Measurements from ENCODE around the gene CPEB2. TPM values are rescaled to one million over a fixed set of nuclear protein-coding genes. Genes with fewer than 3 reads are reported as not detected.

The CPEB2 gene
- total RNA-seq, 5 donors from 2014 or later (not counting 1 experiment from before 2014, with no cell fraction given): 14.8 to 32.3 (median 16.2) TPM

- Mint-ChIP-seq H3K4me3 (peak overlapping the region; percentile 90 to 93 (median 91)), H3K27ac (peak overlapping the region; percentile 93 to 95), H3K27me3 (no peaks in the 10 kb centered on the region), H3K9me3 (no peaks in the 10 kb centered on the region), H3K4me1 (peaks cover 14 to 22% (median 18%) of the 10 kb centered on the region in 3 donors), H3K36me3 (no peaks in the 10 kb centered on the region)
- ATAC-seq (replicated peaks in 1 of 4) (peak; percentile 6 to 26 (median 10)), DNase-seq (peak in 24 of 35 experiments; percentile 6 to 71 (median 24))
- Histone ChIP-seq H3K4me3 (ENCODE audit: control insufficient read depth in 1 of 2, extremely low read depth in 1 of 2, low read length in 1 of 2) (peak overlapping the region; percentile 82 to 100), H3K27ac (ENCODE audit: low read length) (peak overlapping the region; percentile 98), H3K4me1 (ENCODE audit: control insufficient read depth in 1 of 2, extremely low read depth in 1 of 2, insufficient read depth in 2 of 2, low read length in 2 of 2) (peaks cover 5 to 11% of the 10 kb centered on the region in 2 experiments), H3K36me3 (ENCODE audit: control insufficient read depth in 2 of 2, extremely low read depth in 1 of 2, insufficient read depth in 1 of 2, low read length in 1 of 2) (no peaks in the 10 kb centered on the region), H3K9me3 (no peaks in the 10 kb centered on the region), H3K27me3 (replicated peaks in 1 of 2; ENCODE audit: control insufficient read depth in 2 of 2, extremely low read depth in 1 of 2, insufficient read depth in 2 of 2, low read length in 1 of 2) (no peaks in the 10 kb centered on the region)
- under 1% methylated on average over 32 of the region's 32 CpGs for WGBS (ENCODE audit: insufficient coverage)
- POLR2A ChIA-PET: interaction anchor here in 1 of 2 donors (0.6 kb wide), 1 partner anchor 754 kb away, joined by 3 read pairs; no protein-coding TSS in a partner anchor
- CTCF ChIA-PET: interaction anchor here in 1 of 2 donors (0.6 to 1.7 kb wide), 5 partner anchors 10 to 25 kb away, joined by 3 to 5 read pairs (median 3); no protein-coding TSS in a partner anchor
These were observed 923 bp upstream of the CPEB2 start for GRCh38 chr4:15001248-15001868.

- Histone ChIP-seq H3K27me3 (replicated peaks in 1 of 2; ENCODE audit: control insufficient read depth in 2 of 2, extremely low read depth in 1 of 2, insufficient read depth in 2 of 2, low read length in 1 of 2) (no peaks in the 10 kb centered on the region), H3K27ac (ENCODE audit: low read length) (peak overlapping the region; percentile 100), H3K36me3 (ENCODE audit: control insufficient read depth in 2 of 2, extremely low read depth in 1 of 2, insufficient read depth in 1 of 2, low read length in 1 of 2) (no peaks in the 10 kb centered on the region), H3K4me1 (ENCODE audit: control insufficient read depth in 1 of 2, extremely low read depth in 1 of 2, insufficient read depth in 2 of 2, low read length in 2 of 2) (peaks cover 5 to 11% of the 10 kb centered on the region in 2 experiments), H3K4me3 (ENCODE audit: control insufficient read depth in 1 of 2, extremely low read depth in 1 of 2, low read length in 1 of 2) (peak overlapping the region; percentile 82 to 100), H3K9me3 (no peaks in the 10 kb centered on the region)
- H3K36me3 Mint-ChIP-seq: no peaks in the 10 kb centered on the region
- WGBS (ENCODE audit: insufficient coverage): under 1% methylated on average over 68 of the region's 74 CpGs
- no peaks in the 10 kb centered on the region for H3K27me3 Mint-ChIP-seq
- ATAC-seq (replicated peaks in 1 of 4): peak; percentile 32 to 47 (median 35)
- ChIA-PET CTCF (interaction anchor here (0.6 kb wide), 2 partner anchors 130 to 808 kb away, joined by 5 to 10 read pairs; no protein-coding TSS in a partner anchor), POLR2A (interaction anchor here (0.6 to 1.1 kb wide), 7 partner anchors 39 to 1503 kb away, joined by 3 to 7 read pairs (median 5); no protein-coding TSS in a partner anchor)
- peak overlapping the region; percentile 90 to 93 (median 91) for H3K4me3 Mint-ChIP-seq
- H3K9me3 Mint-ChIP-seq: no peaks in the 10 kb centered on the region
- DNase-seq: peak; percentile 62 to 93 (median 77)
- H3K4me1 Mint-ChIP-seq: peaks cover 18 to 29% (median 24%) of the 10 kb centered on the region in 3 donors
- peak overlapping the region; percentile 92 to 94 for H3K27ac Mint-ChIP-seq
These were observed 549 bp downstream of the CPEB2 start for GRCh38 chr4:15002659-15003400.

DNA sequence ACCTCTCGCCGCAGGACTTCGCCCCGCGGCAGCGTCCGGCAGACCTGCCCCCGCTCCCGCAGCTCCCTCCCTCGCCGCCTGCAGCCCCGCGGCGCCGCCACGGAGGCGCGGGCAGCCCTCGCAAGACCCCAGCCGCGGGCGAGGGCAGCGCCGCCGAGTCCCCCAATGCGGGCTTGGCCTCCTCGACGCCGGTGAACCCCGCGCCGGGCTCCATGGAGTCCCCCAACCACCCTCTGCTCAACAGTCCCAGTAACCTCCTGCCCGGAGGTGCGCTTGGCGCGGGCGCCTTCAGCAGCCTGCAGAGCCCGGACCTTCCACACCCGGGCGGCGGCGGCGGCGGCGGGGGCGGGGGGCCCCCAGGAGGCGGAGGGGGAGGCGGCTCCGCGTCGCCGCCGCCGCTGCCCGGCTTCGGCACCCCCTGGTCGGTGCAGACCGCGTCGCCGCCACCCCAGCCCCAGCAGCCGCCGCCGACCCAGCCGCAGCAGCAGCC lies 1.2 kb downstream of the CPEB2 start:
- Histone ChIP-seq H3K27ac (ENCODE audit: low read length) (peak overlapping the region; percentile 100), H3K9me3 (no peaks in the 10 kb centered on the region), H3K4me3 (ENCODE audit: control insufficient read depth in 1 of 2, extremely low read depth in 1 of 2, low read length in 1 of 2) (peak overlapping the region; percentile 79 to 100), H3K4me1 (ENCODE audit: control insufficient read depth in 1 of 2, extremely low read depth in 1 of 2, insufficient read depth in 2 of 2, low read length in 2 of 2) (peaks cover 5 to 11% of the 10 kb centered on the region in 2 experiments), H3K36me3 (ENCODE audit: control insufficient read depth in 2 of 2, extremely low read depth in 1 of 2, insufficient read depth in 1 of 2, low read length in 1 of 2) (peaks cover 0 to 3% of the 10 kb centered on the region in 2 donors), H3K27me3 (replicated peaks in 1 of 2; ENCODE audit: control insufficient read depth in 2 of 2, extremely low read depth in 1 of 2, insufficient read depth in 2 of 2, low read length in 1 of 2) (no peaks in the 10 kb centered on the region)
- peak overlapping the region; percentile 71 to 93 (median 91) for H3K4me3 Mint-ChIP-seq
- H3K27ac Mint-ChIP-seq: peak overlapping the region in 1 of 2 donors; percentile 55
- peaks cover 4% of the 10 kb centered on the region for H3K36me3 Mint-ChIP-seq
- DNase-seq (peak in 31 of 35 experiments; percentile 18 to 62 (median 39)), ATAC-seq (replicated peaks in 1 of 4) (peak; percentile 13 to 25 (median 20))
- under 1% methylated on average over 57 of the region's 65 CpGs for WGBS (ENCODE audit: insufficient coverage)
- ChIA-PET CTCF (interaction anchor here (0.6 to 0.7 kb wide), 4 partner anchors 131 to 808 kb away, joined by 3 to 10 read pairs (median 4); no protein-coding TSS in a partner anchor), POLR2A (interaction anchor here (0.6 to 1.1 kb wide), 8 partner anchors 38 to 1504 kb away, joined by 3 to 7 read pairs (median 5); no protein-coding TSS in a partner anchor)
- H3K27me3 Mint-ChIP-seq: no peaks in the 10 kb centered on the region
- H3K4me1 Mint-ChIP-seq: peaks cover 18 to 31% (median 27%) of the 10 kb centered on the region in 3 donors
- no peaks in the 10 kb centered on the region for H3K9me3 Mint-ChIP-seq

DNA sequence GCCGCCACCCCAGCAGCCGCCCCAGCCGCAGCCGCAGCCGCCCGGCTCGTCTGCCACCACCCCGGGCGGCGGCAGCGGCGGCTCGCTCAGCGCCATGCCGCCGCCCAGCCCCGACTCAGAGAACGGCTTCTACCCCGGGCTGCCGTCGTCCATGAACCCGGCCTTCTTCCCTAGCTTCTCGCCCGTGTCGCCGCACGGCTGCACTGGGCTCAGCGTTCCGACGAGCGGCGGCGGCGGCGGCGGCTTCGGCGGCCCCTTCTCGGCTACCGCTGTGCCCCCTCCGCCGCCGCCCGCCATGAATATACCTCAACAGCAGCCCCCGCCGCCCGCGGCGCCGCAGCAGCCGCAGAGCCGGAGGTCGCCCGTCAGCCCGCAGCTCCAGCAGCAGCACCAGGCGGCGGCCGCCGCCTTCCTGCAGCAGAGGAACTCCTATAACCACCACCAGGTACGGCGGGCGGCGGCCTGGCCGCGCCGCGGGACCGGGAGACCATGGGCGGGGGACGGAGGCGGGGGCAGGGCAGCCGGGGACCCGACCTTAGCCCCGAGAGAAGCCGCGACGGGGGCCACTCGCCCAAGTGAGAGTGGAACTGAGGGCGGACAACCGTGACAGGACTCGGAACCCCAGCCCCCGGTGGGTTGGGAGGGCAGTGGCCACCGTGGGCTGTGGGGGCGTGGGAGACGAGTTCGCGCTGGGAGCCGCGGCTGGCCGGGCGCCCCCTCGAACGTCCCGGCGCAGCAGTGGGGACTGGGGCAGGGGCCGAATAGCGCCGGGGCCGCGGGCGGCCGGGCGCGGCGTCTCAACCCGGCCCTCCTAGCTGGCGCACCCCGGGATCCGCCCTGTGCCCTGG lies 1.8 kb downstream of the CPEB2 start:
- peak; percentile 18 to 72 (median 45) for DNase-seq
- Mint-ChIP-seq H3K27me3 (no peaks in the 10 kb centered on the region), H3K9me3 (no peaks in the 10 kb centered on the region), H3K4me3 (peak overlapping the region; percentile 76 to 93 (median 91)), H3K36me3 (peaks cover 4% of the 10 kb centered on the region), H3K27ac (peak overlapping the region in 1 of 2 donors; percentile 36), H3K4me1 (peaks cover 19 to 34% (median 27%) of the 10 kb centered on the region in 3 donors)
- ChIA-PET POLR2A (interaction anchor here in 1 of 2 donors (0.7 to 0.8 kb wide), 2 partner anchors 19 to 85 kb away, joined by 3 to 6 read pairs; no protein-coding TSS in a partner anchor), CTCF (interaction anchor here in 1 of 2 donors (0.7 kb wide), 3 partner anchors 50 to 165 kb away, joined by 3 to 5 read pairs (median 3); no protein-coding TSS in a partner anchor)
- no peaks in the 10 kb centered on the region for H3K9me3 ChIP-seq
- no peaks in the 10 kb centered on the region for H3K27me3 ChIP-seq (replicated peaks in 1 of 2; ENCODE audit: control insufficient read depth in 2 of 2, extremely low read depth in 1 of 2, insufficient read depth in 2 of 2, low read length in 1 of 2)
- under 1% methylated on average over 109 of the region's 109 CpGs for WGBS (ENCODE audit: insufficient coverage)
- H3K27ac ChIP-seq (ENCODE audit: low read length): no peak overlapping the region
- H3K36me3 ChIP-seq (ENCODE audit: control insufficient read depth in 2 of 2, extremely low read depth in 1 of 2, insufficient read depth in 1 of 2, low read length in 1 of 2): peaks cover 0 to 6% of the 10 kb centered on the region in 2 donors
- peak; percentile 2 to 9 (median 6) for ATAC-seq (replicated peaks in 1 of 4)
- peaks cover 5 to 11% of the 10 kb centered on the region in 2 experiments for H3K4me1 ChIP-seq (ENCODE audit: control insufficient read depth in 1 of 2, extremely low read depth in 1 of 2, insufficient read depth in 2 of 2, low read length in 2 of 2)
- peak overlapping the region; percentile 66 to 74 for H3K4me3 ChIP-seq (ENCODE audit: control insufficient read depth in 1 of 2, extremely low read depth in 1 of 2, low read length in 1 of 2)

DNA sequence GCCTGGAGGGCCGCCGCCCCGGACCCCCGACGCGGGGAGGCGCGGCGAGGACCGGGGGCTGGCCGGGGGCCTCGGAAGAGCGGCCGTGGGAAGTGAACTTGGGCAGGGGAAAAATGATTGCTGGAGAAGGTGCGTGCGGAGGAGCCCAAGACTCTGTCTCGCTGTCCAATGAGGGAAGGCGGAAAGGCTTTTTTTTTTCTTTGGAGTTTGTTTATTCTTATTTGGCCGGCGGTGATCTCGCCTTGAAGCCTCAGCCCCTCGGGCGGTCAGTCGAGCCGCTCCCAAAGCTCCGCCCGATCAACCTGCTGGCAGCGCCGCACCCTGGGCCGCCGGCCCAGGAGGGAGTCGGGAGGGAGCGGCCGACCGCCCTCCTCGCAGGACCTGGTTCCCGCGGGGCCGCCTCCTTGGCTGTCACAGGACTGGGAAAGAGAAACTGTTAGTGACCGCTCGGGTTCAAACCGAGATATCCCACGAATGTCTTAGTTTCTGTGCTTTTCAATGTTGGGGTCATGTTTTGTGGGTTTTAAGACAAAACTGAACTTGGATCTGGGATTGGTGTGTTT lies 2.5 kb downstream of the CPEB2 start:
- no peaks in the 10 kb centered on the region for H3K27me3 Mint-ChIP-seq
- no peaks in the 10 kb centered on the region for H3K9me3 Mint-ChIP-seq
- no peaks in the 10 kb centered on the region for H3K27me3 ChIP-seq (replicated peaks in 1 of 2; ENCODE audit: control insufficient read depth in 2 of 2, extremely low read depth in 1 of 2, insufficient read depth in 2 of 2, low read length in 1 of 2)
- peak overlapping the region; percentile 79 to 84 for H3K27ac Mint-ChIP-seq
- H3K27ac ChIP-seq (ENCODE audit: low read length): peak overlapping the region; percentile 18
- DNase-seq: peak in 18 of 35 experiments; percentile 1 to 53 (median 9)
- peak overlapping the region; percentile 88 to 93 (median 93) for H3K4me3 Mint-ChIP-seq
- H3K9me3 ChIP-seq: no peaks in the 10 kb centered on the region
- H3K36me3 ChIP-seq (ENCODE audit: control insufficient read depth in 2 of 2, extremely low read depth in 1 of 2, insufficient read depth in 1 of 2, low read length in 1 of 2): peaks cover 0 to 11% of the 10 kb centered on the region in 2 donors
- peak overlapping the region; percentile 66 to 74 for H3K4me3 ChIP-seq (ENCODE audit: control insufficient read depth in 1 of 2, extremely low read depth in 1 of 2, low read length in 1 of 2)
- peaks cover 11% of the 10 kb centered on the region for H3K36me3 Mint-ChIP-seq
- ATAC-seq (replicated peaks in 1 of 4): no peak
- peaks cover 26 to 40% (median 33%) of the 10 kb centered on the region in 3 donors for H3K4me1 Mint-ChIP-seq
- ChIA-PET CTCF (interaction anchor here in 1 of 2 donors (0.7 kb wide), 1 partner anchor 51 kb away, joined by 5 read pairs; no protein-coding TSS in a partner anchor), POLR2A (no interaction called here)
- peaks cover 5 to 11% of the 10 kb centered on the region in 2 experiments for H3K4me1 ChIP-seq (ENCODE audit: control insufficient read depth in 1 of 2, extremely low read depth in 1 of 2, insufficient read depth in 2 of 2, low read length in 2 of 2)
- WGBS (ENCODE audit: insufficient coverage): under 1% methylated on average over 38 of the region's 43 CpGs
